BLaER1 treated with 17β-estradiol and CSF1 and Interleukin-3, amounts not matched to agents 10 nM and 100 nM (cell line): ENCODE results near the gene TP53.

Source experiments
- H3K27ac ChIP-seq, 11 experiments: shearing (Covaris generic); formaldehyde crosslinking; 2 replicates each; pipeline ENCODE4 v1.8.1; 2022
- H3K27me3 ChIP-seq, 11 experiments: shearing (Covaris generic); formaldehyde crosslinking; 2 replicates each; pipeline ENCODE4 v1.8.1; 2022
- H3K36me3 ChIP-seq, 11 experiments: shearing (Covaris generic); formaldehyde crosslinking; 2 replicates each; pipeline ENCODE4 v1.8.1; 2022
- H3K4me1 ChIP-seq, 10 experiments: shearing (Covaris generic); formaldehyde crosslinking; 2 replicates each; pipeline ENCODE4 v1.8.1; 2022
- H3K4me2 ChIP-seq, 11 experiments: shearing (Covaris generic); formaldehyde crosslinking; 2 replicates each; pipeline ENCODE4 v1.8.1; 2022
- H3K4me3 ChIP-seq, 10 experiments: shearing (Covaris generic); formaldehyde crosslinking; 2 replicates each; pipeline ENCODE4 v1.8.1; 2022
- H3K9ac ChIP-seq, 11 experiments: shearing (Covaris generic); formaldehyde crosslinking; 2 replicates each; pipeline ENCODE4 v1.8.1; 2022
- H3K9me3 ChIP-seq, 11 experiments: shearing (Covaris generic); formaldehyde crosslinking; replicated peaks in 1 of 11; 2 replicates each; pipeline ENCODE4 v1.8.1; 2022
- H4K20me1 ChIP-seq, 11 experiments: shearing (Covaris generic); formaldehyde crosslinking; 2 replicates each; pipeline ENCODE4 v1.8.1; 2022
- Cebpa-rat ChIP-seq, 11 experiments: shearing (Covaris generic); IDR thresholded peaks; 2 replicates each; pipeline ENCODE4 v1.8.1; 2022

The TP53 gene

DNA sequence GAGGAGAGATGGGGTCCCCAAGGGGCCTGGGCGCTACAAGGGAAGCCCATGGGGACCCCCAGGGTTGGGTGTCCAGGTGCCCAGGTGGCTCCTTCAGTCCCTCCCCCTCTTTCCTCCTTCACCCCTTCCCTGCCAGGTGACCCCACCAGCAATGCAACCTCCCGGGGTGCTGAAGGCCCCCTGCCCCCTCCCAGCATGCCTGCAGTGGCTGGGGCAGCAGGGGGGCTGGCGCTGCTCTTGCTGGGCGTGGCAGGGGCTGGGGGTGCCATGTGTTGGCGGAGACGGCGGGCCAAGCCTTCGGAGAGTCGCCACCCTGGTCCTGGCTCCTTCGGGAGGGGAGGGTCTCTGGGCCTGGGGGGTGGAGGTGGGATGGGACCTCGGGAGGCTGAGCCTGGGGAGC is 21.7 kb upstream of the TP53 start:
- H3K4me1 ChIP-seq = peaks cover 28 to 70% (median 50%) of the 10 kb centered on the region in 10 experiments
- H4K20me1 ChIP-seq = peaks cover 0 to 40% (median 18%) of the 10 kb centered on the region in 11 experiments; a peak in 15 of 22 replicates
- H3K27me3 ChIP-seq = peaks cover 45 to 80% (median 69%) of the 10 kb centered on the region in 11 experiments
- H3K36me3 ChIP-seq = 0 out of 22 replicates have a peak, but pooled peaks cover 0 to under 1% (median 0%) of the 10 kb centered on the region in 11 experiments
- H3K4me3 ChIP-seq = no peak overlapping the region
- H3K9me3 ChIP-seq = no peaks in the 10 kb centered on the region
- peak overlapping the region in 5 of 11 experiments; percentile 18 to 69 (median 41); a peak in 7 of 22 replicates for H3K4me2 ChIP-seq
- H3K27ac ChIP-seq = no peak overlapping the region
- no peak for TF ChIP-seq Cebpa-rat (IDR thresholded peaks at IDR 0.05)
- no peak overlapping the region for H3K9ac ChIP-seq

DNA sequence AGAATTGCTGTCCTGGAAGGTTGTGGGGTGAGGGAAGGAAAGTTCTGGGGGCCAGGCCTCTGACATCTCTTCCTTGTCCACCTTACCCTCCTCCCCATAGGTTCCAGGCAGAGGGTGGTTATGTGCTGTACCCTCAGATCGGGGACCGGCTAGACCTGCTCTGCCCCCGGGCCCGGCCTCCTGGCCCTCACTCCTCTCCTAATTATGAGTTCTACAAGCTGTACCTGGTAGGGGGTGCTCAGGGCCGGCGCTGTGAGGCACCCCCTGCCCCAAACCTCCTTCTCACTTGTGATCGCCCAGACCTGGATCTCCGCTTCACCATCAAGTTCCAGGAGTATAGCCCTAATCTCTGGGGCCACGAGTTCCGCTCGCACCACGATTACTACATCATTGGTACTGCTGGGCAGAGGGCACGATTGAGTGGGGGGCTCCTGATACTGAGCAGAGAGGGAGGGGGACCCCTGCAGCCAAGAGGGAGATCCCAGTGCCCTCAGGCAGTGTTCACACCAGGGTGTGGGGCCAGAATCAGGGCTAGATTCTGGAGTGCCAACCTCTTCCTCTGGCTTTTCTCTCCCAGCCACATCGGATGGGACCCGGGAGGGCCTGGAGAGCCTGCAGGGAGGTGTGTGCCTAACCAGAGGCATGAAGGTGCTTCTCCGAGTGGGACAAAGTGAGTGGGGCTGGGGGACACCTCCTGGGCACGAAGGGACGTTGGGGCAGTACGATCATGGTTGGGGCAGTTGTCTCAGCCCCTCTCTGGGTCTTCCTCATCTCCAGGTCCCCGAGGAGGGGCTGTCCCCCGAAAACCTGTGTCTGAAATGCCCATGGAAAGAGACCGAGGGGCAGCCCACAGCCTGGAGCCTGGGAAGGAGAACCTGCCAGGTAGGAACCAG is 20.8 kb upstream of the TP53 start:
- H3K27ac ChIP-seq = no peak overlapping the region
- H3K27me3 ChIP-seq = peaks cover 54 to 82% (median 71%) of the 10 kb centered on the region in 11 experiments
- no peak overlapping the region for H3K4me2 ChIP-seq
- no peak overlapping the region for H3K4me3 ChIP-seq
- H4K20me1 ChIP-seq = peaks cover 0 to 50% (median 27%) of the 10 kb centered on the region in 11 experiments; a peak in 15 of 22 replicates
- peaks cover 0 to 8% (median 2%) of the 10 kb centered on the region in 11 experiments; a peak in 11 of 22 replicates for H3K36me3 ChIP-seq
- no peaks in the 10 kb centered on the region for H3K9me3 ChIP-seq
- no peak overlapping the region for H3K9ac ChIP-seq
- TF ChIP-seq Cebpa-rat (IDR thresholded peaks at IDR 0.05) = no peak
- peaks cover 21 to 61% (median 41%) of the 10 kb centered on the region in 10 experiments for H3K4me1 ChIP-seq

DNA sequence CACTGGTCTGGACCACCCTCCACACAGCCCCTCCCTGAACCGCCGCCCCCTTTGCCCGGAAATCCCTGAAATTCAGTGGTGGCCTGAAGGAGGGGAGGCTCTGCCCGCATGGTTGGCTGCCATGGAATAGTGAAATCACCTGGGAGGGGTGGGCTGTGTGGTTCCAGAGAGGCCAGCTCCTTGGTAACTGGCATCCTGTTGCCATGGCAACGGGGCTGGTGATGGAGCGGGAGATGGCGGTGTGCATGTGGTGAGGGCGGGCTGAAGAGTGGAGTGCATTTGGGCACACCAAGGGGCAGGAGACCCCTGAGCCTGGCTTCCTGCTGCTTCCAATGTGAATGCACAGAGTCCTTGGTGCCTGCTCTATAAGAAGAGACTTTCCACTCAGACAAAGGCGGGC is 20.2 kb upstream of the TP53 start:
- no peak overlapping the region for H3K4me3 ChIP-seq
- H3K36me3 ChIP-seq = peaks cover 0 to 15% (median 8%) of the 10 kb centered on the region in 11 experiments; a peak in 17 of 22 replicates
- peaks cover 21 to 59% (median 40%) of the 10 kb centered on the region in 10 experiments for H3K4me1 ChIP-seq
- peaks cover 57 to 82% (median 70%) of the 10 kb centered on the region in 11 experiments for H3K27me3 ChIP-seq
- no peak for TF ChIP-seq Cebpa-rat (IDR thresholded peaks at IDR 0.05)
- H4K20me1 ChIP-seq = peaks cover 0 to 56% (median 32%) of the 10 kb centered on the region in 11 experiments; a peak in 16 of 22 replicates
- no peak overlapping the region for H3K4me2 ChIP-seq
- H3K27ac ChIP-seq = no peak overlapping the region
- H3K9ac ChIP-seq = no peak overlapping the region
- H3K9me3 ChIP-seq = no peaks in the 10 kb centered on the region

DNA sequence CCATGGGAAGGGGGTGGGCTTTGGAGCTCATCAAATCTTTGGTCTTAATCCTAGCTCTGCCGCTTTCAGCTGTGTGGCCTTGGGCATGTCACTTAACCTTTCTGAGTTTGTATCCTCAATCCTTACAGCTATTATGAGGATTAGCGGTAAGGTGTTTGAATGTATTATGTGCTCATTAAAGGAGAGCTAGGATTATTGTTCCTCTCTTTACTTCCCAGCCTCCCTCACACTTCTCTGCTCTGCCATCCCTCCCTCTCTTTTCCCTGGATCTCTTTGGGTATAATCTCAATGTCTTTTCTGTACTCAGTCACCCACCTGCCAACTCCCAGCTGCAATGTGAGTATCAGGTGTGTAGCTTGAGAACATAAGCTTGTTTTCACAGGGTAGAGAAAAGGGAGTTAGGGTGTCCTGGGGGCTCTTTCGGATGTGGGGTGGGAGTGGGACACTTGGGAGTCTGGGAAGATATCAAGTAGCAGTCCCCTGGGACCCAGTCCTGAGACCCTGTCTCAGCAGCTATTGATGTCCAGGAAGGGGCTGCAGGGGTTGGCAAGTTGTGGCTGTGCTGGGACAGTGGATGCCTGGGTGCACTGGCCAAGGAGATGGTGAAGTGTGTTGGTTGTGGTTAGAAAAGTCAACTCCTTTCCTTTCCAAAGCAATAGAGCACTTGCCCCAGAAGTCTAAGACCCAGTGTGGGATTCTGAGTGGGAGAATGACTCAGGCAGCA is 19.5 kb upstream of the TP53 start:
- TF ChIP-seq Cebpa-rat (IDR thresholded peaks at IDR 0.05) = no peak
- no peak overlapping the region for H3K27ac ChIP-seq
- no peak overlapping the region for H3K4me2 ChIP-seq
- H3K36me3 ChIP-seq = peaks cover 5 to 21% (median 15%) of the 10 kb centered on the region in 11 experiments; a peak in 21 of 22 replicates
- peaks cover 21 to 52% (median 35%) of the 10 kb centered on the region in 10 experiments for H3K4me1 ChIP-seq
- no peak overlapping the region for H3K4me3 ChIP-seq
- peaks cover 57 to 77% (median 63%) of the 10 kb centered on the region in 11 experiments for H3K27me3 ChIP-seq
- peaks cover 0 to 61% (median 32%) of the 10 kb centered on the region in 11 experiments; a peak in 16 of 22 replicates for H4K20me1 ChIP-seq
- H3K9ac ChIP-seq = no peak overlapping the region
- no peaks in the 10 kb centered on the region for H3K9me3 ChIP-seq

DNA sequence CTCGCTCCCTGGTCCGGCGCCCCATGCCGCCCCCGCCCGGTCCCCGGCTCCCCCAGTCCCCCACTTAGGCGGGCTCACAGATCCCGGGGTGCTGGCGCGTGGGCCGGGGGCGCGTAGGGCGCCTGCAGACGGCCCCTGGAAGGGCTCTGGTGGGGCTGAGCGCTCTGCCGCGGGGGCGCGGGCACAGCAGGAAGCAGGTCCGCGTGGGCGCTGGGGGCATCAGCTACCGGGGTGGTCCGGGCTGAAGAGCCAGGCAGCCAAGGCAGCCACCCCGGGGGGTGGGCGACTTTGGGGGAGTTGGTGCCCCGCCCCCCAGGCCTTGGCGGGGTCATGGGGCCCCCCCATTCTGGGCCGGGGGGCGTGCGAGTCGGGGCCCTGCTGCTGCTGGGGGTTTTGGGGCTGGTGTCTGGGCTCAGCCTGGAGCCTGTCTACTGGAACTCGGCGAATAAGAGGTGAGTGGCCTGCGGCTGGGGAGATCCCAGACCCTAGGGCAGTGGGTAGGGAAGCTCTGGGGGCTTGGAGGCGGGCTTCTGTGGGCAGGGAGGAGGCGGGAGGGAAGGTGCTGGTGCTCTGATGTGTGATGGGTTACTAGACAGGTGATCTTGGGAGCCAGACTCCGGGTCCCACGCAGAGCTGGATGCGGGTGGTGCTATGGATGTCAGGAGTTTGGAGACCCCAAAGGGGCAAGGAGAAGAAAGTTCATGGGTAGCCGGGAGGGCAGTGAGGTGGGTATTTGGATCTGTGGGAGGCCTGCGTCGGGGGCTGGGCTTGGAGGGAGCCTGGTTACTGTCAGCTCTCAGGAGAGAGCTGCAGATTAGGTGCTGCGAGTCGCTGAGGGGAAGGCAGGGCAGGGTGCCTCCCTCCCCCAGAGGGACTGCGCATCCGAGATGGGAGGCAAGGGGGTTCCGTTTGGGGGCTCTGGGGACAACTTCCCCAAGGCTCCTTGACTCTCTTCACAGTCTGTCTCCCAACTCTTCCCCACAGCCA is 18.3 kb upstream of the TP53 start:
- no peak for TF ChIP-seq Cebpa-rat (IDR thresholded peaks at IDR 0.05)
- H3K9me3 ChIP-seq = no peaks in the 10 kb centered on the region
- H3K4me2 ChIP-seq = peak overlapping the region; percentile 72 to 87 (median 81)
- H3K4me1 ChIP-seq = peaks cover 20 to 40% (median 29%) of the 10 kb centered on the region in 10 experiments
- peak overlapping the region; percentile 36 to 64 (median 50); a peak in 19 of 20 replicates for H3K4me3 ChIP-seq
- H4K20me1 ChIP-seq = peaks cover 0 to 61% (median 32%) of the 10 kb centered on the region in 11 experiments; a peak in 16 of 22 replicates
- H3K36me3 ChIP-seq = peaks cover 16 to 33% (median 27%) of the 10 kb centered on the region in 11 experiments
- H3K9ac ChIP-seq = peak overlapping the region in 9 of 11 experiments; percentile 17 to 55 (median 46); a peak in 11 of 22 replicates
- peaks cover 57 to 73% (median 60%) of the 10 kb centered on the region in 11 experiments for H3K27me3 ChIP-seq
- H3K27ac ChIP-seq = no peak overlapping the region

DNA sequence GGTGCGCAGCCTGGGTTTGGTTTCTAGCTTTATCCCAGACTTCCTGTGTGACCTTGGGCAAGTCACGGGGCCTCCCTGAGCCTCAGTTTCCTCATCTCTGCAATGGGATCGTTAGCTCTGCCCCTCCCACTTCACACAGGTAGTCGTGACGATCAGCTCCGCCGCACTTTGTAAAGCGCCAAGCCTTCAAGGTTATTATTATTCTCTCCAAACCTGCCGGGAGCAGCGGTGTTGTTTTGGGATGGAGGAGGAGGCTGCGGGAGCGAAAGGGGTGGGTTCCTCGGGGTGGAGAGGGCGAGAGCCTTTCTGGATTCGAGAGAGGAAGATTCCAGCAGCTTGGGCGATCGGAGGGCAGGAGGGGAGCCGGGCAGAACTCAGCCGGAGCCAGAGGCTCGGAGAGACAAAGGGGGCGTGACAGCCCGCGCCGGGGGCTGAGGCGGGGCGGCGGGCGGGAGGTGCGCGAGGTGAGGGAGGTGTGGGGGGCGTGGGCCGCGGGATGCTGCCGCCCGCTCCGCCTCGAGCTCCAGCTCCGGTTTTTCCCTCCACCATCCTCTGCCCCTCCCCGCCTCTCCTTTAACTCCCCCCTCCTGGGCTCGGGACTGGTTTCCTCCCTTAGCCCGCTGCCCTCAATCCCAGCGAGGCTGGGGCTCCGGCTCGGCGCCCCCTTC is 17.4 kb upstream of the TP53 start, which contains the start of gene EFNB3:
Gene EFNB3 (plus strand): TSS at position 602 of the 668 bp plus-strand sequence. CDS start 397 bp downstream, outside the sequence.
- H3K9me3 ChIP-seq = no peaks in the 10 kb centered on the region
- H3K4me3 ChIP-seq = peak within 1 kb of the TSS; percentile 36 to 64 (median 50); a peak in 19 of 20 replicates
- H3K36me3 ChIP-seq = peaks cover 24 to 41% (median 32%) of the 10 kb centered on the region in 11 experiments
- no peak for TF ChIP-seq Cebpa-rat (IDR thresholded peaks at IDR 0.05)
- H3K27ac ChIP-seq = no peak within 1 kb of the TSS
- H3K4me1 ChIP-seq = peaks cover 13 to 32% (median 22%) of the 10 kb centered on the region in 10 experiments; a peak in 17 of 20 replicates
- H3K27me3 ChIP-seq = peaks cover 57 to 73% (median 60%) of the 10 kb centered on the region in 11 experiments
- H4K20me1 ChIP-seq = peaks cover 0 to 61% (median 32%) of the 10 kb centered on the region in 11 experiments; a peak in 16 of 22 replicates
- H3K9ac ChIP-seq = peak within 1 kb of the TSS in 9 of 11 experiments; percentile 17 to 55 (median 46); a peak in 11 of 22 replicates
- peak within 1 kb of the TSS; percentile 72 to 87 (median 81) for H3K4me2 ChIP-seq
